HepG2 (cell line): ENCODE results near the gene RSPRY1. TPM values are rescaled to one million over a fixed set of nuclear protein-coding genes. Genes with fewer than 3 reads are reported as not detected.

Experiments
- ATAC-seq: fragments of 200-7000 bp; cut with Tn5 transposase; 3 replicates; pipeline ENCODE4 v1.9.1; 2020; ENCODE audit warnings: mild to moderate bottlenecking, moderate library complexity
- BruUV-seq: library from RNA; stranded (reverse); fragments of 400-500 nt; replicated peaks from 2 replicates; lab custom pipeline; 2021; lab: Mats Ljungman, UMichigan
- CTCF ChIA-PET: fragments of 300-600 bp; formaldehyde crosslinking; extraction: SDS; loops from one replicate; lab custom pipeline; 2021; ENCODE audit warnings: low total read pairs, inconsistent platforms, low intra/inter-chr PET ratio; lab: Yijun Ruan, JAX
- POLR2A ChIA-PET: fragments of 350-600 bp; sonication (Branson Sonifier 250); formaldehyde crosslinking; loops from one replicate; lab custom pipeline; 2020; ENCODE audit warnings: antibody characterized with exemption, inconsistent platforms; lab: Yijun Ruan, JAX
- DNase-seq: peaks from one replicate; pipeline ENCODE4 v3.0.0-alpha.2; 2015; ENCODE audit warnings: low spot score
- FAIRE-seq: peaks from 3 replicates; lab custom pipeline; 2011; peaks lifted over from hg19 to GRCh38; lab: Jason Lieb, UNC
- H2AFZ ChIP-seq: one replicate; pipeline ENCODE4 v1.6.1; 2011; ENCODE audit warnings: low read length, inconsistent platforms
- H3K27ac ChIP-seq: fragments of 300-600 bp; 3 replicates; pipeline ENCODE4 v1.8.0; 2011; ENCODE audit warnings: mixed run types, mild to moderate bottlenecking, mixed read lengths, low read length, inconsistent platforms; ENCODE audit not compliant: insufficient read depth; ENCODE audit errors: extremely low read length
- H3K27me3 ChIP-seq, 2 experiments: fragments of 200-600 bp in 1 of 2; 2 replicates in 1 of 2; 3 replicates in 1 of 2; pipeline versions ENCODE4 v1.6.0 to v1.8.0; 2011; ENCODE audit warnings: low read length in 2 of 2, mild to moderate bottlenecking in 2 of 2, moderate library complexity in 2 of 2, inconsistent platforms in 1 of 2; ENCODE audit not compliant: insufficient read depth in 2 of 2, control insufficient read depth in 1 of 2
- H3K36me3 ChIP-seq, 2 experiments: fragments of 200-600 bp in 1 of 2; replicated peaks in 1 of 2; 2 replicates in 1 of 2; 3 replicates in 1 of 2; pipeline versions ENCODE4 v1.5.1 to v1.8.0; 2011; ENCODE audit warnings: low read length in 2 of 2, inconsistent platforms in 1 of 2; ENCODE audit not compliant: insufficient read depth in 2 of 2, control insufficient read depth in 1 of 2
- H3K4me1 ChIP-seq: 2 replicates; pipeline ENCODE4 v1.5.1; 2012; ENCODE audit warnings: low read length, inconsistent platforms; ENCODE audit not compliant: insufficient read depth
- H3K4me2 ChIP-seq: 2 replicates; pipeline ENCODE4 v1.6.0; 2011; ENCODE audit warnings: low read depth, low read length, inconsistent platforms
- H3K4me3 ChIP-seq, 3 experiments: fragments of 200-600 bp in 1 of 3; sonication (generic), shearing (Covaris generic) in 1 of 3; replicated peaks in 1 of 3; 2 replicates each; pipeline ENCODE4 v1.5.1; 2011 to 2016; ENCODE audit warnings: low read length in 3 of 3, inconsistent platforms in 2 of 3, low read depth in 2 of 3, mild to moderate bottlenecking in 2 of 3, control low read depth in 1 of 3, mixed read lengths in 1 of 3; ENCODE audit not compliant: insufficient read depth in 1 of 3
- H3K79me2 ChIP-seq: one replicate; pipeline ENCODE4 v1.6.1; 2011; ENCODE audit warnings: low read length, inconsistent platforms; ENCODE audit not compliant: insufficient read depth
- H3K9ac ChIP-seq: 2 replicates; pipeline ENCODE4 v1.6.0; 2011; ENCODE audit warnings: mild to moderate bottlenecking, low read depth, low read length, inconsistent platforms; ENCODE audit not compliant: insufficient read depth
- H3K9me3 ChIP-seq: 2 replicates; pipeline ENCODE4 v1.5.1; 2012; ENCODE audit warnings: mild to moderate bottlenecking, low read length
- H4K20me1 ChIP-seq: 2 replicates; pipeline ENCODE4 v1.6.0; 2011; ENCODE audit warnings: inconsistent platforms, mild to moderate bottlenecking, low read length, moderate library complexity; ENCODE audit not compliant: insufficient read depth
- ATAD3A ChIP-seq: sonication (generic); formaldehyde crosslinking; IDR thresholded peaks from 2 replicates; pipeline ENCODE4 v1.4.0; 2020; ENCODE audit warnings: missing genetic modification reagents
- CERS6 ChIP-seq: sonication (generic); formaldehyde crosslinking; IDR thresholded peaks from 2 replicates; pipeline ENCODE4 v1.5.0; 2020; ENCODE audit warnings: missing genetic modification reagents
- DNMT3B ChIP-seq: conservative IDR thresholded peaks from 2 replicates; pipeline ENCODE4 v1.6.1; 2016; ENCODE audit warnings: missing biosample characterization, control low read depth
- ELF3 ChIP-seq: IDR thresholded peaks from 2 replicates; pipeline ENCODE4 v1.6.1; 2016; ENCODE audit warnings: missing genetic modification reagents, missing compliant biosample characterization
- MAFF ChIP-seq: IDR thresholded peaks from 2 replicates; pipeline ENCODE4 v1.6.1; 2011; ENCODE audit warnings: low read depth, low read length, improper control_type of control experiment
- MAFK ChIP-seq, 2 experiments: IDR thresholded peaks in 1 of 2; conservative IDR thresholded peaks in 1 of 2; 2 replicates each; pipeline ENCODE4 v1.6.1; 2011; ENCODE audit warnings: improper control_type of control experiment in 2 of 2, low read length in 2 of 2
- MLLT10 ChIP-seq: sonication (generic); formaldehyde crosslinking; IDR thresholded peaks from 2 replicates; pipeline ENCODE4 v1.4.0; 2020; ENCODE audit warnings: missing genetic modification reagents
- MZF1 ChIP-seq: sonication (generic); formaldehyde crosslinking; IDR thresholded peaks from 2 replicates; pipeline ENCODE4 v1.8.1; 2023; ENCODE audit warnings: mild to moderate bottlenecking, missing genetic modification reagents, borderline replicate concordance
- PITX1 ChIP-seq: sonication (generic); formaldehyde crosslinking; IDR thresholded peaks from 2 replicates; pipeline ENCODE4 v1.5.1; 2020; ENCODE audit warnings: mild to moderate bottlenecking, missing genetic modification reagents
- RBFOX2 ChIP-seq: fragments of 200-400 bp; formaldehyde crosslinking; IDR thresholded peaks from 2 replicates; pipeline ENCODE4 v1.6.1; 2017; ENCODE audit warnings: low read depth, mild to moderate bottlenecking, low read length
- SP140L ChIP-seq: sonication (generic); formaldehyde crosslinking; IDR thresholded peaks from 2 replicates; pipeline ENCODE4 v1.4.0; 2020; ENCODE audit warnings: missing genetic modification reagents, borderline replicate concordance
- SRSF1 ChIP-seq: fragments of 200-400 bp; formaldehyde crosslinking; optimal IDR thresholded peaks from 2 replicates; pipeline ENCODE3; 2017; ENCODE audit warnings: mild to moderate bottlenecking, low read depth, low read length, moderate library complexity
- ZFP36L2 ChIP-seq: sonication (generic); formaldehyde crosslinking; IDR thresholded peaks from 2 replicates; pipeline ENCODE4 v1.4.0; 2020; ENCODE audit warnings: missing genetic modification reagents
- ZNF232 ChIP-seq: sonication (generic); formaldehyde crosslinking; IDR thresholded peaks from 2 replicates; pipeline ENCODE4 v1.4.0; 2020; ENCODE audit warnings: missing genetic modification reagents, borderline replicate concordance
- ZNF747 ChIP-seq: sonication (generic); formaldehyde crosslinking; IDR thresholded peaks from 2 replicates; pipeline ENCODE4 v1.8.1; 2023; ENCODE audit warnings: missing genetic modification reagents, mild to moderate bottlenecking, borderline replicate concordance
- ZNF75D ChIP-seq: sonication (generic); formaldehyde crosslinking; IDR thresholded peaks from 2 replicates; pipeline ENCODE4 v1.8.1; 2023; ENCODE audit warnings: missing genetic modification reagents, mild to moderate bottlenecking, borderline replicate concordance
- ZSCAN30 ChIP-seq: sonication (generic); formaldehyde crosslinking; IDR thresholded peaks from 2 replicates; pipeline ENCODE4 v1.5.0; 2020; ENCODE audit warnings: mild to moderate bottlenecking, missing genetic modification reagents
- WGBS: methylation state at CpG from one replicate; pipeline ENCODE4 v1.1.6; 2017; ENCODE audit warnings: low lambda C conversion rate; 5-methylcytosine and 5-hydroxymethylcytosine counted together
- in situ Hi-C: cut with HindIII; loops from 2 replicates; pipeline ENCODE4 v1.10.0; 2017; ENCODE audit warnings: low pct_unique_long_range_greater_than_20kb; ENCODE audit not compliant: extremely low pct_ligation_motif_present
- intact Hi-C: fragments of 100-400 bp; cut with micrococcal nuclease; formaldehyde crosslinking; loops from one replicate; pipeline ENCODE4 v1.10.0; 2022; ENCODE audit not compliant: unreplicated experiment
- polyA plus RNA-seq, 8 experiments: library from polyadenylated mRNA; depleted of rRNA in 3 of 8; stranded (reverse) in 7 of 8; unstranded in 1 of 8; fragments of >200 nt; fragmentation: Illumina TruSeq in 4 of 8; extraction: Trizol in 4 of 8; gene quantifications; 2 replicates each; pipeline versions ENCODE4 v1.2.1 to v1.2.3, GENCODE V29; 2011 to 2016; ENCODE audit warnings: low read depth in 4 of 8, missing spikeins in 1 of 8, mixed read lengths in 1 of 8; ENCODE audit not compliant: insufficient read depth in 1 of 8
- total RNA-seq, 5 experiments: library from RNA; depleted of rRNA; stranded (reverse); fragments of >200 nt; fragmentation: Illumina TruSeq; extraction: Trizol; gene quantifications; 2 replicates each; pipeline ENCODE4 v1.2.3, GENCODE V29; 2016; ENCODE audit warnings: low read depth in 1 of 5

Gene RSPRY1
- total and polyA plus RNA-seq, 2 of the 13 experiments (the other 11 are each of a cell fraction or from before 2014, with no cell fraction given): 53.4 to 61.0 TPM

DNA sequence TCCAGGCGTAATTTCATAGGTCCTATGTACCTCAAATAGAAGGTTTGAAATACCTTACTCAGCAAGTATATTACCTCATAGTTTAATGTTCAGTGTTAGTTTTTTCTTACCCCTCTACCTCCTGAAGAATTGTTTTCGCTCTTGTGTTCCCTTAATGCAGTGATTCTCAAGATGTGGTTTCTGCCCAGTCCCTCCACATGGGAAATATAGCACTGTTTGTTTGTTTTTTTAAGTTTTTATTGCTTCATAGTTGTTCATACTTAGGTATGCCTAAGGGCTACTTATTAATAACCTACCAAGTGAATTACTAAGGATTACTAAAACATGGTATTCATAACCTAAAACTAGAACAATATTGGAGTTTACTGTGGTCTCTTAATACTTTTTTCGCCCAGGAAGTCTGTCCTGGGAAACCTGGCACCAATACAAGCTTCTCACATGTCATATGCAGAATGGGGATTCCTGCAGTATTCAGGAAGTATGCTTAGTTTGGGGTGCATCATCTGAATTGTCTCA is 5.0 kb downstream of the RSPRY1 start:
- DNase-seq (no peak), ATAC-seq (no peak), FAIRE-seq (no peak)
- ChIA-PET CTCF (no interaction called here), POLR2A (no interaction called here)
- no peaks in the 10 kb centered on the region; a peak in 3 of 5 replicates for H3K27me3 ChIP-seq
- peaks cover 44% of the 10 kb centered on the region for H4K20me1 ChIP-seq
- in situ Hi-C loops (no loop called here), intact Hi-C loops (no loop called here)
- H3K36me3 ChIP-seq: peaks cover 2 to 11% of the 10 kb centered on the region in 2 experiments; a peak in 4 of 5 replicates
- TF ChIP-seq ZNF232 (no peak), SRSF1 (no peak), MAFK (conservative IDR thresholded peaks at IDR 0.05 in 1 of 2, IDR thresholded peaks at IDR 0.05 in 1 of 2; ENCODE audit: low read length in 2 of 2) (peak; percentile 93 to 96), ZFP36L2 (no peak), RBFOX2 (peak; percentile 39; the same call in 1 of the 2 replicates), MLLT10 (CRISPR knock-in tag) (no peak), PITX1 (no peak), CERS6 (CRISPR knock-in tag) (no peak), ELF3 (CRISPR knock-in tag) (no peak), ATAD3A (CRISPR knock-in tag) (no peak), ZNF747 (CRISPR knock-in tag) (no peak), MAFF (peak; percentile 94), ZSCAN30 (CRISPR knock-in tag) (no peak), DNMT3B (CRISPR knock-in tag) (no peak), MZF1 (no peak), SP140L (no peak), ZNF75D (no peak)
- 89% methylated on average over 3 of the region's 3 CpGs for WGBS
- no peaks in the 10 kb centered on the region for H3K9me3 ChIP-seq
- no peak overlapping the region for H3K4me3 ChIP-seq
- no peak overlapping the region for H3K27ac ChIP-seq
- H3K79me2 ChIP-seq: peaks cover 97% of the 10 kb centered on the region
- H3K9ac ChIP-seq: no peak overlapping the region
- peak overlapping the region; percentile 12; the same call in 1 of the 2 replicates for H3K4me2 ChIP-seq
- H3K4me1 ChIP-seq: peaks cover 76% of the 10 kb centered on the region
- H2AFZ ChIP-seq: no peak overlapping the region
- no TSS peak for BruUV-seq
